IPS-11a (cell line): ENCODE measurements around the gene C1orf35.

Source experiments
- H3K4me3 ChIP-seq: one replicate; pipeline ENCODE4 v1.5.1; 2013; ENCODE audit warnings: low read depth, low read length, control low read depth

The C1orf35 gene

GRCh38 chr1:228064296-228064695 is 38.8 kb downstream of the C1orf35 start:
- no peak overlapping the region for H3K4me3 ChIP-seq

- H3K4me3 ChIP-seq: no peak overlapping the region
Observed at GRCh38 chr1:228063251-228064191, 39.6 kb downstream of the C1orf35 start.

DNA sequence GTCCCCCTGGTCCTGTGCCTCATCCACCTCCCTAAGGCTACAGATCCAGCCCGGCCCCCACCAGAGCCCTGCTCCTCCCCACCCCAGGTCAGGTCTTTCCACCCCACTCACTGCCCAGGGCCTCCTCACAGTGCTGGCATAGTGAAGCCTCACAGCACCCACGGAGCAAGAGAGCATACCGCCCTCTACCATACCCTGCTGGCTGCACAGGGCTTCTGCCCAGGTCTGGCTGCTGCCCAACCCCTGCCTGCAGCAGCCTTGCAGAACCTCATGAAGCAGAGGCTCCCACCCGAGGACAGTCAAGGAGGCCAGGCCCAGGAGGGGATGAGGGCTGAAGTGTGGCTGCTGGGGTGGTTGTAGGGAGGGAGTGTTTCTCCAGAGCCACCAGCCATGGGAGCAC is 40.3 kb downstream of the C1orf35 start:
- H3K4me3 ChIP-seq: no peak overlapping the region

DNA sequence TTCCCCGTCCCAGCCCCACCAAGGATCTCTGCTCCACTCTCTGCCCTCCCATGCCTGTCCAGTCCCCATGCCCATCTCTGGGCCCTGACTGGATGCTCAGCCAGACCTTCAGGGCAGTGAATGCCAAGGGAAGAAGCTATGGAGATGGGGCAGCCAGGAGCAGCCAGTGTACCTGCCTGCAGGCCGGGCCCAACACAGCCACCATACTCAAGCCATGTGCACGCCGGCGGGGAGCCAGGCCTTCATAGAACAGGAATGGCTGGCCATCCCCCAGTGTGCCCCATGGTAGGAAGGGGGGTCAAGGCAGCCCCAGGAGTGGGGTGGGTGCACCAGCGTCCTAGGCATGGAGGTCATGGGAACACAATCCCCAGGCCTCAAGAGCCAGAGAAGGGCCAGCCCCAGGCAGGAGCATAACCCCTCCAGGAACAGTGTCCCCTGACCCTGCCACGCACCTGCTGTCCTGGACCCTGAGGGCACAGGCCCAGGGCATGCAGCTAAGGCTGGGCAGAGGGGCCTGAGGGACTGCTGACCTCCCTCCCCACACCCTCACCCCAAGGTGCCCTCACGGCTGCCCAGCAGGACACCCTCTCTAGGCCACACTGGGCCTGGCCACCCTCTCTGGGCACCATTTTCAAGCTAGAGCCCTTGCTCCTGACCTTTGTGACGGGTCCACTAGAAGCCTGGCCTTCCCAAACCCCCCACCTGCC is 40.9 kb downstream of the C1orf35 start:
- no peak overlapping the region for H3K4me3 ChIP-seq

DNA sequence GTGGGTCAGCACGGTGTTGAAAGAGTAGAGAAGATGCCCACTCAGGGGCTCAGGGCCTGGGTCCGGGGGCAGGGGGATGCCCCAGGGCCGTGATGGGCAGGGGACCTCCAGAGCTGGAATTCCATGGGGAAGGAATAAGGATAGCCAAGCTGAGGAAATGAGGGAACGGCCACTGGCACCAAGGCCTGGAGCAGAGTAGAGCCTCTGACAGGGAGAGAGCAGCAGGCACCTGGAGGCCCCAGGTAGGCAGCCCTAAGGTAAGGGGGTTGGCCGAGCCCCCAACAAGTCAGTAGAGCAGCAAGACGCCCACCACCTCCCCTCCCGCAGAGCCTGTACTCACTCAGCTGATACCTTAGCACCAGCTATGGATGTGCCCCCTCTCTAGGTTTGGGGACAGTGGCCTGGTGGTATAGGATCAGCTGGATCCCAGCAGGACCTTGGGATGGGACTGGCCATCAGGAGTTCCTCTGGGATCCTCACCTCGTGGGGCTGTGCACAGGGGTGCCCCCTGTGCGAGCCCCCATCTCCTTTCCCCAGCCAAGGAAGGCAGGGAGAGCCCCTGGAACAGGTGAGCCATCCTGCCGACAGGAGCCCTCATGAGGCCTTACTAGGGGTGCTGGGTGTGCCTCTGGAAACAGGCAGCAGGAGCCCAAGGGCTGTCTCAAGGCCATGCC is 41.6 kb downstream of the C1orf35 start:
- no peak overlapping the region for H3K4me3 ChIP-seq

DNA sequence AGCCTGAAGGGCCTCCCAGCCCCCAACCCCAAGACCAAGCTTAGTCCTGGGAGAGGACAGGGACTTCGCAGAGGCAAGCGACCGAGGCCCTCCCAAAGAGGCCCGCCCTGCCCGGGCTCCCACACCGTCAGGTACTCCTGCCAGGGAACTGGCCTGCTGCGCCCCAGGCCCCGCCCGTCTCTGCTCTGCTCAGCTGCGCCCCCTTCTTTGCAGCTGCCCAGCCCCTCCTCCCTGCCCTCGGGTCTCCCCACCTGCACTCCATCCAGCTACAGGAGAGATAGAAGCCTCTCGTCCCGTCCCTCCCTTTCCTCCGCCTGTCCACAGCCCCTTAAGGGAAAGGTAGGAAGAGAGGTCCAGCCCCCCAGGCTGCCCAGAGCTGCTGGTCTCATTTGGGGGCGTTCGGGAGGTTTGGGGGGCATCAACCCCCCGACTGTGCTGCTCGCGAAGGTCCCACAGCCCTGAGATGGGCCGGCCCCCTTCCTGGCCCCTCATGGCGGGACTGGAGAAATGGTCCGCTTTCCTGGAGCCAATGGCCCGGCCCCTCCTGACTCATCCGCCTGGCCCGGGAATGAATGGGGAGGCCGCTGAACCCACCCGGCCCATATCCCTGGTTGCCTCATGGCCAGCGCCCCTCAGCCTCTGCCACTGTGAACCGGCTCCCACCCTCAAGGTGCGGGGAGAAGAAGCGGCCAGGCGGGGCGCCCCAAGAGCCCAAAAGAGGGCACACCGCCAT is 42.5 kb downstream of the C1orf35 start:
- H3K4me3 ChIP-seq: peak overlapping the region; percentile 15

DNA sequence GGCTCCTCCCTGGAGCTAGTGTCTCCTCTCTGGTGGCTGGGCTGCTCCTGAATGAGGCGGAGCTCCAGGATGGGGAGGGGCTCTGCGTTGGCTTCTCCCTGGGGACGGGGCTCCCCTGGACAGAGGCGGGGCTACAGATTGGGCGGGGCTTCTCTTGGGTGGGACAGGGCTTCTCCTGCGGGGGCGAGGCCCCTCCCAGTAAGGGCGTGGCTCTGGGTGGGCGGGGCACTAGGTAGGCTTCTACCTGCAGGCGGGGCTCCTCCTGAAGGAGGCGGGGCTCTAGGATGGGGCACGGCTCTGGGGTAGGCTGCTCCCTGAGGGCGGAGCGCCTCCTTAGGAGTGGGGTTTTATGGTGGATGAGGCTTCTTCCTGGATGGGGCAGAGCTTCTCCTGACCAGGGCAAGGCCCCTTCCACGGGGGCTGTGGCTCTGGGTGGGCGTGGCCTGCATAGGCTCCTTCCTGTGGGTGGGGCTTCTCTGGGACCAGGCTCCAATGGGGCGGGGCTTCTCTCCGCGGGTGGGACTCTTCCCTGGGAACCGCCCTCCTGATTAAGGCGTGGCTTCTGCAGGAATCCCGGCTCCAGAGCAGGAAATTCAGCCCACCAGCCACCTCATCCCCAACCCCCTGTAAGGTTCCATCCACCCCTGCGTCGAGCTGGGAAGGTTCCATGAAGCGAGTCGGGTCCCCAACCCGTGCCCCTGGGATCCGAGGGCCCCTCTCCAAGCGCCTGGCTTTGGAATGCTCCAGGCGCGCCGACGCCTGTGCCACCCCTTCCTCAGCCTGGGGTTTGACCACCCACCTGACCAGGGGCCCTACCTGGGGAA is 43.3 kb downstream of the C1orf35 start:
- H3K4me3 ChIP-seq: peak overlapping the region; percentile 15

DNA sequence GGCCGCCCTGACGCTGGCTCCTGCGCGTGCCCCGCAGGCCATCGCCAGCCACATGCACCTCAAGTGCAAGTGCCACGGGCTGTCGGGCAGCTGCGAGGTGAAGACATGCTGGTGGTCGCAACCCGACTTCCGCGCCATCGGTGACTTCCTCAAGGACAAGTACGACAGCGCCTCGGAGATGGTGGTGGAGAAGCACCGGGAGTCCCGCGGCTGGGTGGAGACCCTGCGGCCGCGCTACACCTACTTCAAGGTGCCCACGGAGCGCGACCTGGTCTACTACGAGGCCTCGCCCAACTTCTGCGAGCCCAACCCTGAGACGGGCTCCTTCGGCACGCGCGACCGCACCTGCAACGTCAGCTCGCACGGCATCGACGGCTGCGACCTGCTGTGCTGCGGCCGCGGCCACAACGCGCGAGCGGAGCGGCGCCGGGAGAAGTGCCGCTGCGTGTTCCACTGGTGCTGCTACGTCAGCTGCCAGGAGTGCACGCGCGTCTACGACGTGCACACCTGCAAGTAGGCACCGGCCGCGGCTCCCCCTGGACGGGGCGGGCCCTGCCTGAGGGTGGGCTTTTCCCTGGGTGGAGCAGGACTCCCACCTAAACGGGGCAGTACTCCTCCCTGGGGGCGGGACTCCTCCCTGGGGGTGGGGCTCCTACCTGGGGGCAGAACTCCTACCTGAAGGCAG is 44.0 kb downstream of the C1orf35 start:
- H3K4me3 ChIP-seq: peak overlapping the region; percentile 20

GRCh38 chr1:228058172-228058948 is 44.8 kb downstream of the C1orf35 start:
- no peak overlapping the region for H3K4me3 ChIP-seq
